Stomach (tissue), 9 donors: ENCODE data around the gene TMCC1. TPM values are rescaled to one million over a fixed set of nuclear protein-coding genes. Genes with fewer than 3 reads are reported as not detected.

ENCODE experiments used
- DNase-seq, 2 donors: peaks; one replicate each; pipeline versions ENCODE4 v3.0.0 to v3.0.0-alpha.2; 2013 to 2019
- H3K27ac ChIP-seq, 5 donors: fragments of 200-600 bp in 4 of 5; sonication (generic) in 4 of 5; one replicate each; pipeline ENCODE4 v1.5.1; 2013 to 2019; ENCODE audit warnings: mild to moderate bottlenecking in 1 of 5, moderate library complexity in 1 of 5
- H3K27me3 ChIP-seq, 3 donors: fragments of 200-600 bp; sonication (generic); one replicate each; pipeline ENCODE4 v1.5.1; 2017 to 2019; ENCODE audit warnings: mixed run types in 1 of 3
- H3K36me3 ChIP-seq, 4 donors: fragments of 200-600 bp; sonication (generic); 1 replicate in 3 of 4; 2 replicates in 1 of 4; pipeline ENCODE4 v1.5.1; 2016 to 2019
- H3K4me1 ChIP-seq, 4 donors: fragments of 200-600 bp; sonication (generic); one replicate each; pipeline ENCODE4 v1.5.1; 2016 to 2019
- H3K4me3 ChIP-seq, 4 donors: fragments of 200-600 bp; sonication (generic) in 3 of 4; one replicate each; pipeline ENCODE4 v1.5.1; 2016 to 2019; ENCODE audit warnings: mild to moderate bottlenecking in 1 of 4
- H3K9me3 ChIP-seq, 4 donors: fragments of 200-600 bp; sonication (generic); one replicate each; pipeline ENCODE4 v1.5.1; 2016 to 2019
- CTCF ChIP-seq, 7 experiments: fragments of 450-650 bp in 4 of 7; fragments of 200-600 bp in 3 of 7; sonication (generic) in 3 of 7; IDR thresholded peaks; one replicate each; pipeline ENCODE4 v1.5.1; 2016 to 2019; ENCODE audit warnings: antibody characterized with exemption in 7 of 7, control low read depth in 2 of 7, mild to moderate bottlenecking in 1 of 7
- EP300 ChIP-seq: sonication (generic); formaldehyde crosslinking; IDR thresholded peaks from one replicate; pipeline ENCODE4 v1.6.1; 2017; ENCODE audit warnings: antibody characterized with exemption
- POLR2A ChIP-seq, 4 donors: fragments of 450-650 bp; IDR thresholded peaks; one replicate each; pipeline ENCODE4 v1.6.1; 2016; ENCODE audit warnings: antibody characterized with exemption in 4 of 4, control low read depth in 2 of 4, mild to moderate bottlenecking in 1 of 4, moderate library complexity in 1 of 4
- POLR2AphosphoS5 ChIP-seq, 3 donors: sonication (generic); formaldehyde crosslinking; IDR thresholded peaks; one replicate each; pipeline ENCODE4 v1.6.1; 2016; ENCODE audit warnings: antibody characterized with exemption in 3 of 3
- WGBS, 5 donors: extraction: QIAGEN DNeasy Blood & Tissue Kit in 3 of 5; methylation state at CpG; one replicate each; pipeline versions ENCODE4 v1.1.5 to v1.1.7; 2013 to 2018; 5-methylcytosine and 5-hydroxymethylcytosine counted together
- intact Hi-C: fragments of 100-400 bp; cut with DNase I; formaldehyde crosslinking; loops from one replicate; pipeline ENCODE4 v1.15.1; 2023; ENCODE audit warnings: low total_unique reads
- polyA plus RNA-seq, 3 donors: library from polyadenylated mRNA; stranded (reverse); fragments of 200-250 nt; gene quantifications; one replicate each; pipeline ENCODE4 v1.2.3, GENCODE V29; 2013
- total RNA-seq, 5 donors: library from RNA; depleted of rRNA; stranded (reverse); fragments of >200 nt; gene quantifications; one replicate each; pipeline versions ENCODE4 v1.1.0 to v1.2.3, GENCODE V29; 2014 to 2016
- donor health status: healthy with polysubstance abuse.
- donor health status: Bipolar disorder and iron deficiency.
- donor health status: healthy.

TMCC1 gene
- total and polyA plus RNA-seq, 8 donors: 5.0 to 26.6 (median 9.3) TPM

GRCh38 chr3:129736070-129736469 is 157.4 kb downstream of the TMCC1 start:
- H3K9me3 ChIP-seq: no peaks in the 10 kb centered on the region
- no peak overlapping the region for H3K4me3 ChIP-seq
- no peak for DNase-seq
- intact Hi-C loops: no loop called here
- no peaks in the 10 kb centered on the region for H3K27me3 ChIP-seq
- H3K4me1 ChIP-seq: peaks cover 0 to 10% (median 0%) of the 10 kb centered on the region in 4 donors
- H3K36me3 ChIP-seq: no peaks in the 10 kb centered on the region
- no peak overlapping the region for H3K27ac ChIP-seq
- TF ChIP-seq CTCF (IDR thresholded peaks at IDR 0.05): no peak
- no peak for TF ChIP-seq EP300
- no peak for TF ChIP-seq POLR2AphosphoS5 (IDR thresholded peaks at IDR 0.05)
- TF ChIP-seq POLR2A (IDR thresholded peaks at IDR 0.05): no peak
- 52 to 85% (median 67%) methylated on average over 2 of the region's 2 CpGs for WGBS, 5 donors

- Histone ChIP-seq H3K27me3 (no peaks in the 10 kb centered on the region), H3K4me3 (no peak overlapping the region), H3K4me1 (peaks cover 0 to 10% (median 0%) of the 10 kb centered on the region in 4 donors), H3K27ac (no peak overlapping the region), H3K36me3 (no peaks in the 10 kb centered on the region), H3K9me3 (no peaks in the 10 kb centered on the region)
- DNase-seq: no peak
- 38 to 71% (median 53%) methylated on average over 4 of the region's 4 CpGs for WGBS, 5 donors
- no peak for TF ChIP-seq CTCF (IDR thresholded peaks at IDR 0.05)
- no peak for TF ChIP-seq EP300
- no peak for TF ChIP-seq POLR2A (IDR thresholded peaks at IDR 0.05)
- TF ChIP-seq POLR2AphosphoS5 (IDR thresholded peaks at IDR 0.05): no peak
- intact Hi-C loops: no loop called here
Observed at GRCh38 chr3:129735638-129736037, 157.9 kb downstream of the TMCC1 start.

GRCh38 chr3:129734449-129734848 is 159.1 kb downstream of the TMCC1 start:
- 95 to 100% (median 98%) methylated on average over 2 of the region's 2 CpGs for WGBS, 5 donors
- intact Hi-C loops: no loop called here

GRCh38 chr3:129732200-129732876 is 161.2 kb downstream of the TMCC1 start:
- DNase-seq: no peak
- Histone ChIP-seq H3K9me3 (no peaks in the 10 kb centered on the region), H3K4me1 (peaks cover 0 to 21% (median 2%) of the 10 kb centered on the region in 4 donors), H3K36me3 (no peaks in the 10 kb centered on the region), H3K4me3 (no peak overlapping the region), H3K27ac (no peak overlapping the region), H3K27me3 (no peaks in the 10 kb centered on the region)
- intact Hi-C loops: no loop called here
- TF ChIP-seq CTCF (IDR thresholded peaks at IDR 0.05) (no peak), EP300 (no peak)
- 84 to 97% (median 92%) methylated on average over 1 of the region's 1 CpG for WGBS, 5 donors

More at GRCh38 chr3:129734449-129734848, 159.1 kb downstream of the TMCC1 start:
- Histone ChIP-seq H3K4me3 (no peak overlapping the region), H3K27ac (no peak overlapping the region), H3K9me3 (no peaks in the 10 kb centered on the region), H3K27me3 (no peaks in the 10 kb centered on the region), H3K4me1 (peaks cover 0 to 10% (median 0%) of the 10 kb centered on the region in 4 donors), H3K36me3 (no peaks in the 10 kb centered on the region)
- TF ChIP-seq CTCF (IDR thresholded peaks at IDR 0.05) (no peak), POLR2AphosphoS5 (IDR thresholded peaks at IDR 0.05) (no peak), EP300 (no peak), POLR2A (IDR thresholded peaks at IDR 0.05) (no peak)
- DNase-seq: no peak
